ENCODE results near the gene NEURL4.

Gene NEURL4

DNA sequence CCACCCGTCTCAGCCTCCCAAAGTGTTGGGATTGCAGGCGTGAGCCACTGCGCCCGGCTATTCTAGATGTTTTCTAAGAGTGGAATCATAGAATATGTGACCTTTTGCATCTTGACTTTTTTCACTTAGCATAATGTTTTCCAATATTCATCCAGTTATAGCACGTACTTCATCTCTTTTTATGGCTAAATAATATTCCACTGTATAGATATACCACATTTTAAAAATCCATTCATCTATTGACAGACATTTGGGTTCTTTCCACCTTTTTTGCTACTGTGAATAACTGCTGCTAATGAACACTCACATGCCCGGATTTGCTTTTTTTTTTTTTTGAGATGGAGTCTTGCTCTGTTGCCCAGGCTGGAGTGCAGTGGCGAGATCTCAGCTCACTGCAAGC lies 25.0 kb downstream of the NEURL4 start:
- no peak for DNase-seq (ENCODE audit: low read depth)

DNA sequence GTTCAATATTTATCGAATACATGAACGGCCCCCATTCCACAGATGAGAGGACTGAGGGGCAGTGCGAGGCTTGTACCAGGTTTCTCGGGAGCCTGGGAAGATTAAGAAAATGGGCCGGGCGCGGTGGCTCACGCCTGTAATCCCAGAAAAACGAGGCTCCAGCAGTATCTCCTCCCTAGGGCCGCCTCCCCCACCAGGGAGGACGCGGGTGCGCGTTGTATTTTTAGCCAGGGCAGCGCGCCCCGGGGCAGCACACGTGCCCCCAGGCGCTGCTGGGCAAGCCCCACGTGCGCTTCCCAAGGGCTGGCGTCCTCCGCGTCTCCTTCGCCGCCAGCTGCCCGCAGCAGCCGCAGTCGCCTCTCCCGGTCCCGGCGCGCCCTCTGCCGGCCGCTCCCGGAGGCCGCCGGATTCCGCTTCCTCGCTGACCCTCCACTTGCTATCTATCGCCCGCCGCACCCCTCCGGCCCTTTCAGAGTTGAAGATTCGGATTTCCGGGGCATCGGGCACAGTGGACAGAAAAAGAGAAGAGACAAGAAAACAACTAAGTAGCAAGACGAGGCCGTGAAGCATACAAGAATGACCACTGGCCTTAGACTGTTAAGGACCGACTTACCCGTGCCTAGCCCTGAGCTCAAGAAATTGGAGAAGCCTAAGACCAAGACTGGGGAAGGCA lies 32.8 kb downstream of the NEURL4 start:
- peak; percentile 48 for DNase-seq (ENCODE audit: low read depth)

DNA sequence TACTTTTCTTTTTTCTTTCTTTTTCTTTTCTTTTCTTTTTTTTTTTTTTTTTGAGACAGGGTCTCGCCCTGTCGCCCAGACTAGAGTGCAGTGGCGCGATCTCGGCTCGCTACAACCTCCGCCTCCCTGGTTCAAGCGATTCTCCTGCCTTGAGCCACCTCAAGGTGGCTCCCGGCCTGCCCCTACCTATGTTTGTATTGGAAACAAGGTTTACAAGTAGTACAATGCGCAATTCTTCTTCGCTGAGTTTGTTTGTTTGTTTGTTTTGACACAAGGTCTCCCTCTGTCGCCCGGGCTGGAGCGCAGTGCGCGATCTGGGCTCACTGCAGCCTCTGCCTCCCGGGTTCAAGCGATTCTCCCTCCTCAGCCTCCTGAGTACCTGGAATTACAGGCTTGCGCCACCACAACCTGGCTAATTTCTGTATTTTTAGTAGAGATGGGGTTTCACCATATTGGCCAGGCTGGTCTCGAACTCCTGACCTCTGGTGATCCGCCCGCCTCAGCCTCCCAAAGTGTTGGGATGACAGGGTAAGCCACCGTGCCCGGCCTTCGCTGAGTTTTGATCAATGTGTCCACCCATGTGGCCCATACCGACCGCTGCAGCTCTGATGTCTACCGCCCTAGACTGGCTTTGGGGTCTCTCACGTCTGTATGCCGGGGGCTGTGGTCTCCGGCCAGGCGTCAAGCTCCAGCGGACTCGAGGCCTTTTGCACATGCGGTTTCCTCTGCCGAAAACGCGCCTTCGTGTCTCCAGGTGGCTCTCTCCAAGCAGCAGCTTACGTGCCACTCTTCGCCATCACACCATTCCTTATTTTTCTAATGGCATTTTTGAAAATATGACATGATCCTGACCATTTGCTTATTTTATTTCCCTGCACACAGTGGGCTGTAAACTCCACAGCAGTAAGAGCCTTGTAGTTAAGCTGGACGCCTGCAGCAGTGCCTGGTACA lies 33.6 kb downstream of the NEURL4 start:
- no peak for DNase-seq (ENCODE audit: low read depth)

DNA sequence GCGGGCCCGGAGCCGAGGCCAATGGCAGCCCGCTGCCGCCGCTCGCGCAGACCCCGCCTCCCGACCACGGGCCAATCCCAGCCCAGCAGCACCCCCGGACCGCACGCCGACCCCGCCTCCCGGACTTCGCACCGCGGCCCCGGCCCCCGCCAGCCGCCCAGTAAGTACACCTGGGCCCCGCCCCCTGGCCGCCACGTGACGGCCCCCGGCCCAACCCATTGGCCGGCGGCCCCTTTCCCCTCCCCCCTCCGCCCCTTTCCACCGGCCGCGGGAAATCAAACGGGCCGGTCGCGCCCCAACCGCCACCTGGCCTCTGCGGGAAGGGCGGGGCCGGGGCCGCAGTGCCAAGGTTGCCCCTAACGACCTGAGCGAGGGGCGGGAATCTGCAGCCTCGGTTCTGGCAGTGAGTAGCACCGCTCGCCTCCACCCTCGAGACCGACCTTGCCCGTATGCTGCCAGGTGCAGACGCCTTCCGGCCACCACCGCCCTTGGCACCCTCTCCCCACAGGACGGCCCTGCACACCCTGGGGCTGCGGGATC lies 34.5 kb downstream of the NEURL4 start, which contains the start of gene YBX2:
Gene YBX2, minus strand, starts transcription at position 26 of the 540 bp plus-strand sequence. CDS start 139 bp downstream, outside the sequence.
- DNase-seq (ENCODE audit: low read depth), result peak; percentile 52

DNA sequence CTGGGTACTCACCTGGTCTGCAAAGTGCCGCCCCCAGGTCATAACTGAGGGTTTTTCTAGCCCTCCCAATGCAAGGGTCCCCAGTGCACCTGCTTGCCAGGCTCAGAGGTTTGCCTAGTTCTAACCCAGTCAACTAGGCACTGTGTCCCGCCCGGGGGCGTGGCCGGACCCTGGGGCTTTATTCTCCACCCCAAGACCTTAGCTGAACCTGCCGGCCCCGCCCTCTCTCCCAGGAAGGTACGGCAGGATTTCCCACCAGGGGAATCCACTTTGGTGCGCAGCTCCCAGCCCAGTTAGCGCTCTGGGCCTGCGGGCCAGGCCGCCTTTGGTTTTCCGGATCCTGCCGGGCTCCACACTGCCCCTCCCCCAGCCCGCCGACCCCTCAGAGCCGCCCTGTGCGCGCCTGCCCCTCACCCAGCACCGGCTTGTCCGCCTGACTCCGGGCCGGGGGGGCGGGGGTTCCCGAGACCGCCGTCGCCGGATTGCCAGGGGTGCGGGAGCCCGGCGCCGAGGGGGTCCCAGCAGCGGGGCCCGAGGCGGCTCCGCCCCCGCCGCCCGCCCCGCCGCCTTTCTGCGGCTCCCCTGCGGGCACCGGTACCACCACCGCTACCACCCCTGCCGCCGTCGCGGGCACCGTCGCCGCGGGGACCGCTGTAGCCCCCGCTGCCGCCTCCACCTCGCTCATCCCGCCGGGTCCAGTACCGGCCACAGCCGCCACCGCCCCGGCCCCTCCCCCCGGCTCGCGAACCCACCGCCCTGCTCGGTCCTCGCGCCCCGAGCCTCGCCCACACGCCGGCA lies 35.1 kb downstream of the NEURL4 start:
- DNase-seq (ENCODE audit: low read depth), result no peak

DNA sequence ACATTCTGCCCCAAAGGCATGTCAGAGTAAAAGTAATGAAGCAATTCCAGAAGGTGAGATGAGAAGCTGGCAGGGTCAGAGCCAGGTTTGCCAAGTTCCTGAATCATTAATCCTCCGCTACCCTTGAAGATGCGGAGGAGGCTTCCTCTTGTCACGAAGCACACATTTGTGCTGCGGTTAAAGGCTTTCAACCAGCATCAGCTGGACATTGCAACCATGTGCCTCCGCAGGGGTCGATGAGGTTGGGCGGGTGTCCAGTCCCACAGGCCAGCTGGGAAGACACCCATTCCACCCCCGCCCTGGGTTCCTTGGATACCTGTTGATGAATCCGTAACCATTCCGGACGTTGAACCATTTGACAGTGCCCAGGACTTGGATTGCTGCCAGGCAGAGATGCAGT lies 36.0 kb downstream of the NEURL4 start:
- no peak for DNase-seq (ENCODE audit: low read depth)

DNA sequence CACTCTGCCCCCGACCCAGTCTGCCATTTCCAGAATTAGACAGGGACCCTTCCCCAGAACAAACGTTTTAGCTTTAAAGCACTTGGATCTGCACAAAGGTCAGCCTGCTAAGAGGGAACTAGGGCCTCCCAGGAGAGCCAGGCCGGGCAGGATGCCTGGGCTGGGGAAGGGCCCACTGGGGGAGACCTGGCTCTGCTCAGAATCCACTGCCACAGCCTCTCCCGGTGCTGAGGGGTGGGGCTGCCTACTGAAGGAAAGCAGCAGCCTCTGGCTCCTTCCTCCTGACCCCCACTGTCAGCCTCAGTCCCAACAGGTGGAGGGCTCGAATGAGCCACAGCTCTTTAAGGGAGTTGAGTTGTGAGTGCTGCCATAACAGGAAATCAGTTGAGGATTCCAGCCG lies 36.4 kb downstream of the NEURL4 start:
- DNase-seq (ENCODE audit: low read depth), result no peak

DNA sequence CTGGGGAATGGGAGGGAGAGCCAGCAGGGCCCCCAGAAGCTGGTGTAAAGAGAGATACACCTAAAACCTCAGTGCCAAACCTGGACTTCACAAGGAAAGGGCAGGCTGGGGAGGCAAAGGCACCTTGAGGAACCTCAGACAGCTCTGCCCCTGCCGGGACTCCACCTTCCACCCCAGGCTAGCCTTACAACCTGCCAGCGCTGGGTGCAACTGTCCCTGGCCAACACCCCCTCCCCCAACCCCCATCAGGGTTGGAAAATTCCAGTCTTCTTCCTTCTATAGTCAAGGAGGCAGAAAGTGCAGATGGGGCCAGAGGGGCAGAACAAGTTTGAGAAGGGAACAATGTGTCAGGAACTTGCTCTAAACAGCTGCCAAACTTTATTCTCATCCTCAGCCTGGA lies 36.9 kb downstream of the NEURL4 start:
- no peak for DNase-seq (ENCODE audit: low read depth)

DNA sequence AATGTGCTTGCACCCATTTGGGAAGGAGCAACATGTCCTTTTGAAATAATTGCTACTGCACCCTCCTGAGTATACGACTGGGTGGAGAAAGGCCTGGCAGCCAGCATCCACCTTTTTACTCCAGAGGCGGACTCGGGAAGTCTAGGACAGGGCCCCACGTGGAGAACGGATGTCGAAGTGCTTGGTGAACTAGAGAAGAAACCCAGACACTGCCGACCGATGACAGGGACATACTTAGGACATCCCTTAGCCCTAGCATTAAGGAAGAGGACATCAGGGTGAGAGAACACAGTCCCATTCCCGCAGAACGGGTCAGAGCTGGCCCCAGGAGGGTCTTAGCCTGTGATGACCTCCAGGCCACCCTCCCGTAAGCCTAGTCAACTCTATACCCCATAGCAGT lies 38.5 kb downstream of the NEURL4 start:
- no peak for DNase-seq (ENCODE audit: low read depth)

DNA sequence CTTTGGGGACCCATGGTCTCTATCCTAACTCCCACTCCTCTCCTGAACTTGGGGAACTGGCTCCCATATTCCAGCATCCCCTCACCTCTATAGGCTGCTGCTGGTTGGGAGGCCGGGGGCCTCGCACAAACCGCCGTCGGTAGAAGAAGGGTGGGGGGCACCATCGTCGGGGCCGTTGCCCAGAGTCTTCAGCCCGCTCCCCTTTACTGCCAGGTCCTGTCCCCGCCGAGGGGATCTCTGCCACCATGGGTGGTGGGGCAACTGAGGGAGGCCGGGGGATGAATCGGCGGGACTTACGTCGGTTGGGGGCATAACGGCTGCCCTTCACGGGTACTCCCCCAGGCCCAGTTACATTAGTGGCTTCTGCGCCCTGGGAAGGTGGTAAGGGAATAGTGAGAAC lies 39.0 kb downstream of the NEURL4 start:
- no peak for DNase-seq (ENCODE audit: low read depth)

DNA sequence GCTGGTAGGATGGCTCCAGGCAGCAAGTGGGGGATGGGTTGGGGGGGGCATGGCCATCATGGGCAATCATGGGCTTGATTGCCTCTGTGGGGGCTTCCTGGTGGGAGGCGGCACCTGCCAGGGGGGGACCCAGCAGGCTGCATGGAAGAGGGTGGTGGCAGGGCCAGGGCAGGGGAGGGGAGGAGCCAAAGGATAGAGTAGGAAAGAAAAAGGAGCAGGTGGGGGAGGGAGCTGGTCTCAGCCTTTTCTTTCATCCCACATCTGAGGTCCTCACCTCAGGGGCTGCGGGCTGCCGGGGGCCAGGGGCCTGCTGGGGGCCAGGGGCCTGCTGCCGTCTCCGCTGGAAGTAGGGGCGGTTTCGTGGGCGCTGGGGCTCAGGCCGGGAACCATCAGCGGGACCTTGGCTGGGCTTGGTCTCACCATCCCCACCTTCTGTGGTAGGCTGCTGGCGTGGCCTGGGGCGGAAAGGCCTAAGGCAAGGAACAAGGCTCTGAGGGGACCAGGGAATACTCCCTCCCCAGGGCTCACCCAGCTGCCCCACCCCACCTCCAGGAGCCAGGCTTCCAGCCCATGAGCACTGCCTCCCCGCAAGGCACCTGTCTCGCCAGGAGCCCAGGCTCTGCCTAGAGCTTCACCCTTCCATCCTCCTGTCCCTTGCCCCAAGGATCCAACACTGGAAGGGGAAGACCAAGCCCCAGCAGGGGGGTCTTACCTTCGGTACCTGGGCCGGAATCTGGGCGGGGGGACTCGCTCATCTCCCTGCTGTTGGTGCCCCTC lies 39.7 kb downstream of the NEURL4 start:
- no peak for DNase-seq (ENCODE audit: low read depth)

DNA sequence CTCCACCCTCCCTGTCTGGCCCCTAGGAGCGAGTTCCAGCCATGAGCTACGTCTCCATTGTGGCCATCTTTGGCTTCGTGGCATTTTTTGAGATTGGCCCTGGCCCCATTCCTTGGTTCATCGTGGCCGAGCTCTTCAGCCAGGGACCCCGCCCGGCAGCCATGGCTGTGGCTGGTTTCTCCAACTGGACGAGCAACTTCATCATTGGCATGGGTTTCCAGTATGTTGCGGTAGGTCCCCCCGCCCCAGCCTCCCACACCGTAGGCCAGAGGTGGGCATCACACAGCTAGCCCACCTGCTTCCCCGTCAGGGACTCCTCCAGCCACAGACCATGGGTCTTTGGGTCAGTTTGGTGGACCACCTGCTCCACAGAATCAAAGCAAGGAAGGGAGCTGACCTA lies 43.5 kb downstream of the NEURL4 start:
- DNase-seq (ENCODE audit: low read depth), result no peak

DNA sequence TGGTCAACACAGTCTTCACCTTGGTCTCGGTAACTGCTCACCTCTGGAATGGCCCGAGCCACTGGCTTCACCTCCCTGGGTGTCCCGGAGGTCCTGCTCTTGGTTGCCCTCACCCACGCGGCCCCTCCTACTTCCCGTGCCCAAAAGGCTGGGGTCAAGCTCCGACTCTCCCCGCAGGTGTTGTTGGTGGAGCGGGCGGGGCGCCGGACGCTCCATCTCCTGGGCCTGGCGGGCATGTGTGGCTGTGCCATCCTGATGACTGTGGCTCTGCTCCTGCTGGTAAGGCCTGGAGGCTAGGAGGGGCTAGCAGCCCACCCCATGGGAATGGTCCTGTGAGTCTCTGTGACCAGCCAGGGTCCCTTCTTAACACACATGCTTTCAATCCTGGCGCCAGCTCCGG lies 44.2 kb downstream of the NEURL4 start:
- DNase-seq (ENCODE audit: low read depth), result no peak

DNA sequence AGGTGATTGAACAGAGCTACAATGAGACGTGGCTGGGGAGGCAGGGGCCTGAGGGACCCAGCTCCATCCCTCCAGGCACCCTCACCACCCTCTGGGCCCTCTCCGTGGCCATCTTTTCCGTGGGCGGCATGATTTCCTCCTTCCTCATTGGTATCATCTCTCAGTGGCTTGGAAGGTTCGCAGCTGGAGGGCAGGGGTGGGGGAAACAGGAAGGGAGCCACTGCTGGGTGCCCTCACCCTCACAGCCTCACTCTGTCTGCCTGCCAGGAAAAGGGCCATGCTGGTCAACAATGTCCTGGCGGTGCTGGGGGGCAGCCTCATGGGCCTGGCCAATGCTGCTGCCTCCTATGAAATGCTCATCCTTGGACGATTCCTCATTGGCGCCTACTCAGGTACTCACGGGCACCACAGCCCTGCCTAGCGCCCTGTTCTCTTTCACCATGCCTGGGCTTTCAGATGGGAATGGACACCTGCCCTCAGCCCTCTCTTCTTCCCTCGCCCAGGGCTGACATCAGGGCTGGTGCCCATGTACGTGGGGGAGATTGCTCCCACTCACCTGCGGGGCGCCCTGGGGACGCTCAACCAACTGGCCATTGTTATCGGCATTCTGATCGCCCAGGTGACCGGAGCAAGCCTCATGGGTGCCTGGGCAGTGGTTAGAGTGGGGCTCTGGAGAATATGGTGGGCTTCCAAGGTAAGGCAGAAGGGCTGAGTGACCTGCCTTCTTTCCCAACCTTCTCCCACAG lies 45.5 kb downstream of the NEURL4 start:
- no peak for DNase-seq (ENCODE audit: low read depth)

DNA sequence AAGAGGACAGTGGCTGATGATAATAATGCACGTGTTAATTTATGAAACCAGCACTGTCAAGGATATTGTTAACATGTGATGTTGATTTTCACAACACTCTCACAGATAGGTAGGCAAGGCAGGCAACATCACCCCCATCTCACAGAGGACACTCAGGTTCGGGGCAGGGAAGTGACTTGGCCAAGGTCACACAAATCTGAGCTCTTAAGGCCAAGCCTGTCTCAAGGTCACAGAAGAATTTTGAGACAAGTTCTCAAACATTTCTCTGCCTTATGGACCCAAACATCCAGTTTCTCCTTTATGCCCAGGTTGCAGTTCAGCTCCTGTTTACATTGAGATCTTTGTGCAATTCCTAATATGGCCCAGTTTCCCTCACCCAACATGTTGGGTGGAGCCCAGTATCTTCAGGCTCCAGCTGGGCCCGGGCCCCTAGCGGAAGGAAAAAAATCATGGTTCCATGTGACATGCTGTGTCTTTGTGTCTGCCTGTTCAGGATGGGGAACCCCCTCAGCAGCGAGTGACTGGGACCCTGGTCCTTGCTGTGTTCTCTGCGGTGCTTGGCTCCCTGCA lies 46.3 kb downstream of the NEURL4 start:
- no peak for DNase-seq (ENCODE audit: low read depth)

DNA sequence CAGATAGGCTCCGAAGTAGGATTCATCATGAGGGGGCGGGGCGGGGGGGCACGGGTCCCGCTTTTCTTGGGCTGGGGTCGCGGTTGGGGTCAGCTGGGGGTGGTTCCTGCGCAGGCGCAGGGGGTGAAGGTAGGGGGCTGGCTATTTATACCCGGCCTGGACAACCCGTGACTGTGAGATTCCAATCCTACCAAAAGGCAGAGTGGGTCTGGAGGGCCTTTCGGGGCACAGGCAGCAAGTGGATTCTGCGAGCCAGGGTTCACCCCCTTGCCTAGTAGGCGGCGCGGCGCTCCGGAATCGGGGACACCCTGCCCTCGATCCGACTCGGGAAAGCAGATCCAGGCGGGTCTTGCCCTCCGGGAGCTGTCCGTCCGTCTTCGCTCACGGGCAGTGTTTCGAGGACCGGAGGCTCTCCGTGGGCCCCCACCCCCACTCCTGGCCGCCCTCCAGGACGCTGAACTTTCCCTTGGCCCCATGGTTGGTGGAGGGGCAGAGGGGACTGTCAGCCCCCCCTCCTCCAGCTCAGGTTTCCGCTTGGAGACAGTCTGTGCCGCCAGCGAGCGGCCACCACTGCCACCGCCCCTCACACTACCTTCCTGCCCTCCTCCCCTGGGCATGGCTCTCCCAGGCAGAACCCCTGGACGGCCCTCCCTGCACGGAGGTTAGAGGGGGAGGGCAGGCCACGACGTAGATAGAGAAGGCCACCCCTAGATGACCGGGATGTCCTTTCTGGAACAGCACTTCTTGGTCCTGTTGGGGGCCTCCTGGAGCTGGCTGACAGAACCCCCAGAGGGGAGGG lies 47.0 kb downstream of the NEURL4 start:
- no peak for DNase-seq (ENCODE audit: low read depth)

DNA sequence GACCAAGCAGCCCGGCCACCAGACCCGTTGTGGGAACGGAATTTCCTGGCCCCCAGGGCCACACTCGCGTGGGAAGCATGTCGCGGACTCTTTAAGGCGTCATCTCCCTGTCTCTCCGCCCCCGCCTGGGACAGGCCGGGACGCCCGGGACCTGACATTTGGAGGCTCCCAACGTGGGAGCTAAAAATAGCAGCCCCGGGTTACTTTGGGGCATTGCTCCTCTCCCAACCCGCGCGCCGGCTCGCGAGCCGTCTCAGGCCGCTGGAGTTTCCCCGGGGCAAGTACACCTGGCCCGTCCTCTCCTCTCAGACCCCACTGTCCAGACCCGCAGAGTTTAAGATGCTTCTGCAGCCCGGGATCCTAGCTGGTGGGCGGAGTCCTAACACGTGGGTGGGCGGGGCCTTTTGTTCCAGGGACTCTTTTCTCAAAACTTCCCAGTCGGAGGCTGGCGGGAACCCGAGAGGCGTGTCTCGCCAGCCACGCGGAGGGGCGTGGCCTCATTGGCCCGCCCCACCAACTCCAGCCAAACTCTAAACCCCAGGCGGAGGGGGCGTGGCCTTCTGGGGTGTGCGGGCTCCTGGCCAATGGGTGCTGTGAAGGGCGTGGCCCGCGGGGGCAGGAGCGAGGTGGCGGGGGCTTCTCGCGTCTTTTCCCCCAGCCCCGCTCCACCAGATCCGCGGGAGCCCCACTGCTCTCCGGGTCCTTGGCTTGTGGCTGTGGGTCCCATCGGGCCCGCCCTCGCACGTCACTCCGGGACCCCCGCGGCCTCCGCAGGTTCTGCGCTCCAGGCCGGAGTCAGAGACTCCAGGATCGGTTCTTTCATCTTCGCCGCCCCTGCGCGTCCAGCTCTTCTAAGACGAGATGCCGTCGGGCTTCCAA lies 47.8 kb downstream of the NEURL4 start, which contains the start of gene SLC2A4:
Gene SLC2A4, plus strand, starts transcription at position 645 of the 879 bp plus-strand sequence. Its CDS starts 217 bp downstream, at position 862.
- DNase-seq (ENCODE audit: low read depth), result peak; percentile 66

DNA sequence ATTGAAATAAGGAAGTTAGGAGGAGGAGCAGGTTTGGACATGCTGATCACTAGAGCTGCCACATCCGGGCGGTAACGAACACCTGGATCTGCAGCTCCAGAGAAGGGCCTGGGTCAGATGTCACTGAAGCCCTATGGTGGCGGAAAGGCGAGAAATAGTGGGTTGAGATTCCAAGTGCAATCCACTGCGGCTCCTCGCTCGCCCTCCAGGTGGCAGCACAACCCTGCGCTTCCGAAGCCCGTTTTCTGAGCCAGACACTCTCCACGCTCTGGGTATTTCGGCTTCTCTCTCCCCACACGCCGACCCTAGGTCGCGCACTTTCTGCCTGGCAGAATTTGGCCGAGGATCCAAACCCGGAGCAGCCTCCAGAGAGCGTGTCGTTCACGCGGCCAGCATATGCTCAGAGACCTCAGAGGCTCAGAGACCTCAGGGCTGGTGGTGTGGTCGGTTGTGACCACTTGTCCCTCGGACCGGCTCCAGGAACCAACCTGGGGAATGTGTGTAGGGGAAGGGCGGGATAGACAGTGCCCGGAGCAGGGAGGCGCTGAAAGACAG lies 48.5 kb downstream of the NEURL4 start:
- DNase-seq (ENCODE audit: low read depth), result peak; percentile 71
